GM23338 (cell line): Measurements from ENCODE around the gene SMC4. TPM values are rescaled to one million over a fixed set of nuclear protein-coding genes. Genes with fewer than 3 reads are reported as not detected.

Experiments used
- ATAC-seq: fragments of 200-7000 bp; cut with Tn5 transposase; 3 replicates; pipeline ENCODE4 v1.9.1; 2020
- DNase-seq: peaks from one replicate; pipeline ENCODE4 v3.0.0-alpha.2; 2015; ENCODE audit warnings: low spot score
- H2AFZ ChIP-seq: fragments of 200-600 bp; sonication (generic); 2 replicates; pipeline ENCODE4 v1.8.0; 2016; ENCODE audit warnings: antibody characterized with exemption, mild to moderate bottlenecking, moderate library complexity
- H3F3A ChIP-seq: fragments of 200-600 bp; sonication (generic); replicated peaks from 2 replicates; pipeline ENCODE4 v1.8.0; 2017; ENCODE audit warnings: antibody characterized with exemption, mixed run types, low read depth
- H3K27ac ChIP-seq: fragments of 200-600 bp; sonication (generic); 2 replicates; pipeline ENCODE4 v1.6.1; 2016; ENCODE audit warnings: low read depth
- H3K27me3 ChIP-seq: fragments of 200-600 bp; sonication (generic); 2 replicates; pipeline ENCODE4 v1.8.0; 2016; ENCODE audit warnings: mild to moderate bottlenecking, mixed run types, moderate library complexity; ENCODE audit not compliant: insufficient read depth
- H3K36me3 ChIP-seq: fragments of 200-600 bp; sonication (generic); 2 replicates; pipeline ENCODE4 v1.8.0; 2016; ENCODE audit warnings: mild to moderate bottlenecking; ENCODE audit not compliant: insufficient read depth
- H3K4me1 ChIP-seq: fragments of 200-600 bp; sonication (generic); 2 replicates; pipeline ENCODE4 v1.8.0; 2016; ENCODE audit warnings: mild to moderate bottlenecking, moderate library complexity; ENCODE audit not compliant: insufficient read depth
- H3K4me2 ChIP-seq: fragments of 200-600 bp; sonication (generic); 2 replicates; pipeline ENCODE4 v1.7.1; 2017; ENCODE audit warnings: mixed run types
- H3K4me3 ChIP-seq: fragments of 200-600 bp; sonication (generic); 2 replicates; pipeline ENCODE4 v1.6.1; 2016; ENCODE audit warnings: mixed run types
- H3K79me2 ChIP-seq: fragments of 200-600 bp; sonication (generic); replicated peaks from 2 replicates; pipeline ENCODE4 v1.8.0; 2017; ENCODE audit warnings: mild to moderate bottlenecking; ENCODE audit not compliant: insufficient read depth
- H3K9me2 ChIP-seq: fragments of 200-600 bp; sonication (generic); 2 replicates; pipeline ENCODE4 v1.8.0; 2017; ENCODE audit not compliant: insufficient read depth
- H4K20me1 ChIP-seq: fragments of 200-600 bp; sonication (generic); replicated peaks from 2 replicates; pipeline ENCODE4 v1.8.0; 2017; ENCODE audit warnings: mild to moderate bottlenecking; ENCODE audit not compliant: insufficient read depth
- H3K27ac Mint-ChIP-seq: 2 replicates; pipeline ENCODE4 v1.8.0; 2020; ENCODE audit warnings: inconsistent platforms, mild to moderate bottlenecking, moderate library complexity, mixed read lengths
- H3K27me3 Mint-ChIP-seq: 3 replicates; pipeline ENCODE4 v1.8.0; 2022; ENCODE audit warnings: low read depth, mild to moderate bottlenecking, moderate library complexity, mixed read lengths, inconsistent platforms; ENCODE audit not compliant: insufficient read depth, poor library complexity
- H3K36me3 Mint-ChIP-seq: 3 replicates; pipeline ENCODE4 v1.8.0; 2021; ENCODE audit warnings: low read depth, mild to moderate bottlenecking, inconsistent platforms, moderate library complexity, mixed read lengths
- H3K4me1 Mint-ChIP-seq: 3 replicates; pipeline ENCODE4 v1.8.0; 2020; ENCODE audit warnings: mild to moderate bottlenecking, inconsistent platforms, mixed read lengths
- H3K4me3 Mint-ChIP-seq: 3 replicates; pipeline ENCODE4 v1.8.0; 2021; ENCODE audit warnings: moderate library complexity, mild to moderate bottlenecking, inconsistent platforms, mixed read lengths
- H3K9me3 Mint-ChIP-seq: 3 replicates; pipeline ENCODE4 v1.8.0; 2020; ENCODE audit warnings: moderate library complexity, mild to moderate bottlenecking, inconsistent platforms, mixed read lengths
- JUNB ChIP-seq: IDR thresholded peaks from one replicate; pipeline ENCODE4 v1.6.1; 2016; ENCODE audit warnings: antibody characterized with exemption; ENCODE audit not compliant: unreplicated experiment
- STAT1 ChIP-seq: IDR thresholded peaks from one replicate; pipeline ENCODE4 v1.6.1; 2016; ENCODE audit warnings: antibody characterized with exemption; ENCODE audit not compliant: unreplicated experiment
- ZNF114 ChIP-seq: fragments of 250-450 bp; sonication (Bioruptor Pico); IDR thresholded peaks from 2 replicates; pipeline ENCODE4 v1.5.0; 2020; ENCODE audit warnings: mild to moderate bottlenecking, moderate library complexity
- ZNF462 ChIP-seq: fragments of 250-450 bp; sonication (Bioruptor Pico); IDR thresholded peaks from 2 replicates; pipeline ENCODE4 v1.5.0; 2020; ENCODE audit warnings: mild to moderate bottlenecking, moderate library complexity
- polyA plus RNA-seq: library from polyadenylated mRNA; unstranded; fragments of >200 nt; fragmentation: Nextera tagmentation; extraction: Ambion mirVana; gene quantifications from 2 replicates; pipeline ENCODE4 v1.2.1, GENCODE V29; 2016
- total RNA-seq: library from RNA; depleted of rRNA; stranded (reverse); fragments of >200 nt; shearing (Covaris generic); gene quantifications from 2 replicates; pipeline ENCODE4 v1.2.3, GENCODE V29; 2014

Gene SMC4
- total and polyA plus RNA-seq, 2 experiments from 2014 or later: 167 to 412 TPM

DNA sequence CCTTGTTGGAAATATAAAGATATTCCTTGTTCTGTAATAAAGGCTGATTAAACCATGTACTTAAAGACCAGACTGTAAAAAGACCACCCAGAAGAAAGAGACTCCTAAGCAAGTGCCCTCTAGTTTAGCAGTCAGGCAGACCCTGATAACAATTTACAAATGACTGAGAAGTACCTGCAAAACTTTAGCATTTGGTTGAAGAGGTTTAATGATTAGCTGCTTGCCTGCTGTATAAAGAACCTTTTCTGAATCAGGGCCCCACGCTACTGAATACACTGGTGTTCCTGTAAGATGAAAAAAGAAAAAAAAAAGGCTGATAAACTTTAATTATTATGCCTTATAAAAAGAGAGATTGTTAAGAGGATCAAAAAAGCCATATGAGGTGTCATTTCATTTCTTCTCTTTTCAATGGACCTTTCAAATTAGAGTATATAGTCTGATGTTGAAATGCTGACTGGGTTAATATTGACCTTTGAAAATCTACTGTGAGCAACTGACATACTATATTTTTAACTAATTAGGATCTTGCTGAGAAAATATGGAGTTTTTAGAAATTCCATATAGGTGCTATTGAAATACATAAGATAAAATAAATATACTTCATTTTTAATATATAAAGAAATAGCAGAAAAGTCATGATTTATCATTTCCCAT lies 33.5 kb upstream of the SMC4 start (continued):
- TF ChIP-seq ZNF462 (CRISPR knock-in tag) (no peak), ZNF114 (CRISPR knock-in tag) (no peak), STAT1 (no peak)

DNA sequence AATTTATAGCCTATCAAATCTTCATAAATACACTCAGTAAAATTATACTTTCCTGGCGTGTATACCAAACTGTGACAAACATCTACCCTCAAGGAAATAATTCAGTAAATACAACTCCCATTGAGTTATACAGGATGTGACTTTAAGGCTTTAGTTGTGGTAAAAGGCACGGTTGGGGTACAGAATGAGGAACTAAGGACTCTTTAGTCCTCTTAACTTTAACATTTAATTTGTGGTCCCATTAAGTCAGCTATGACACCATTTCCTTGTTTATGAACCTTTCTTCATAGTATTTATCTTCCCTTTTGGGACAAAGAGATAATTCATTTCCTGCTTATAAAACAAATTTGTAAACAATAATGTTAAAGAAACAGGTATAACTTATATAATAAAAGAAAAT lies 30.6 kb upstream of the SMC4 start:
- no peak for ATAC-seq
- Mint-ChIP-seq H3K4me3 (no peak overlapping the region), H3K27me3 (no peaks in the 10 kb centered on the region), H3K27ac (no peak overlapping the region), H3K36me3 (peaks cover 11% of the 10 kb centered on the region), H3K9me3 (peaks cover 1% of the 10 kb centered on the region; the same call in 2 of the 3 replicates), H3K4me1 (no peaks in the 10 kb centered on the region)
- Histone ChIP-seq H3K9me2 (no peaks in the 10 kb centered on the region), H3K79me2 (no peaks in the 10 kb centered on the region), H3K27me3 (no peaks in the 10 kb centered on the region), H2AFZ (no peak overlapping the region), H4K20me1 (no peaks in the 10 kb centered on the region), H3K36me3 (no peaks in the 10 kb centered on the region), H3K4me3 (no peak overlapping the region), H3K4me1 (no peaks in the 10 kb centered on the region), H3K27ac (no peak overlapping the region), H3F3A (no peaks in the 10 kb centered on the region), H3K4me2 (no peak overlapping the region)
- TF ChIP-seq JUNB (no peak), STAT1 (no peak), ZNF462 (CRISPR knock-in tag) (no peak)
- no peak for DNase-seq
